ENCODE data around the gene CASZ1.

CASZ1 gene

DNA sequence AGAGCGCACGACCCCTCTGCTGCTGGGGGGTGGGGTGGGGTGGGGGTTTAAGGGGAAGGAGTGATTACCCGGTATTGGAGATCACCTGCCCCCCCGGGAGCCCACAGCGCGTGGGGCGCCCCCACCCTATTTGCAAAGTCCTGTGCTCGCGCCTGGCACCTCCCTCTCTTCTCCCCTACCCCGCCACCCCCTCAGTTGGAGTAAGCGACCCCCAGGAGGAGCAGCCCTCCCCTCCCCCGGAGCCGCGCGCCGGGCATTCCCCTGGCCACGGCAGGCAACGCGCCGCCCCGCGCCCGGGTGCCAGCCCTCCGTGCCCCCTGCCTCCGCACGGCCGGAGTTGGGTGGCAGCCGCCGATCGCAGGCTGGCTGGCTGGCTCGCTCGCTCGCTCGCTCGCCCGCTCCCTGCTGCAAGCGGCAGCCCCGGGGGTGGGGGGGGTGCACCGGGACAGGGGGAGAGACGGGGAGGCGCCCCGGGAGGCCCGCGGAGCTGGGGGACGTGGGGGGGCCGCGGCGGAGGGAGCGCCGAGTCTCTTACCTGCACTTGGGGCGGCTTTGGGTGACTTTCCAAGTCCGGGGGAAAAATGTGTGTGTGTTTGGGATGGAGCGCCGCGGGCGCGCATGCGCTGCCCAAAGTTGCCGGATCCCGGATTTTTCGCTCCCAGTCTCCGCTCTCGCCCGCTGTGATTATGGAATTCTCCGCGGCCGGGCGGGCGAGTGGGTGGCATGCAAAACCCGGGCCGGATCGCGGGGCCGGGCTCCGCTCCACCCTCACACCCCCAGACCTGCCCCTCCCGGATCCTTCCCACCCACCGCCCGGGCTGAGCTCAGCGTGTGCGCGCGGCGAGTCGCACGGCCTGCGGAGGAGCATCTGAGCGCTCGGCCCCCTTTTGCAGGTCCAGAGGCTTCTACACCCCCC, at the start of gene CASZ1:
TSS of gene CASZ1 (minus strand) at position 618 of the 916 bp plus-strand sequence. CDS start 102,757 bp downstream, outside the sequence.
- no peak for DNase-seq

- no peak for DNase-seq
Observed at GRCh38 chr1:10843697-10844096, 47.3 kb upstream of the CASZ1 start.

DNA sequence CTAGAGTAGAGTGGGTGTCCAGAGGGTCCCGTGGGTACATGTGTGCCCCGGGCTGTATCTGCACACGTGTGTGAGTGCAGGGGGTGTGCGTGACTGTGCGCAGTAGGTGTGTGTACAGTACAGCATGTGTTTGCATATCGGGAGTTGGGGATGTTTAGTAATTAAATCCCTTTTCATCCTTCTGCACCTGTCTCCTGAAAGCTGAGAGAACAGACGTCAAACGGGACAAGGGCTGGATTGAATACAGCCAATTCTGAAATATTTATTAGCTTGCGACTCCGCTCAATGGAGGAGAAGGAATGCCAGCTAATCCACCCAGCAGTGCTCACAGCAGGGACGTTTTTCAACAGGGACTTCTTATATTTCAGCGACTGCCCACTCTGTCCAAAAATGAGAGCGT, 44.7 kb upstream of the CASZ1 start:
- no peak for DNase-seq

- no peak for DNase-seq
Observed at GRCh38 chr1:10839188-10839770, 42.8 kb upstream of the CASZ1 start.

GRCh38 chr1:10838541-10838940, 42.1 kb upstream of the CASZ1 start:
- DNase-seq: no peak

DNA sequence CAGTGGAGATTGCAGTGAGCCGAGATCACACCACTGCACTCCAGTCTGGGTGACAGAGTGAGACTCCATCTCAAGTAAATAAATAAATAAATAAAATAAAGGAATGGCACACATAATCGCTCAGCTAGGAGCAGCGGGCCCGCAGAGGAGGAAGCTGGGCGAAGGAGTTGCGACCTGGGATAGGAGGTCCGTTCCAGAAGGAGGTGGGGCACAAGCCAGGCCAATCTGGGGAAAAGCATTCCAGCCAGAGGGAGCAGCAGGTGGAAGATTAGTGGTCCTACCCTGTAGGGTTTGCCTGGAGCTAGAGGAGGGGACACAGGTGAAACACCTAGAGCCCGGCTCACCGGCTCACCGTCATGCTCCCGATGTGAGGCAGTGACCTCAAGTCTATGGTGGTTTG, 40.3 kb upstream of the CASZ1 start:
- no peak for DNase-seq

- no peak for DNase-seq
Observed at GRCh38 chr1:10835822-10836421, 39.5 kb upstream of the CASZ1 start.

DNA sequence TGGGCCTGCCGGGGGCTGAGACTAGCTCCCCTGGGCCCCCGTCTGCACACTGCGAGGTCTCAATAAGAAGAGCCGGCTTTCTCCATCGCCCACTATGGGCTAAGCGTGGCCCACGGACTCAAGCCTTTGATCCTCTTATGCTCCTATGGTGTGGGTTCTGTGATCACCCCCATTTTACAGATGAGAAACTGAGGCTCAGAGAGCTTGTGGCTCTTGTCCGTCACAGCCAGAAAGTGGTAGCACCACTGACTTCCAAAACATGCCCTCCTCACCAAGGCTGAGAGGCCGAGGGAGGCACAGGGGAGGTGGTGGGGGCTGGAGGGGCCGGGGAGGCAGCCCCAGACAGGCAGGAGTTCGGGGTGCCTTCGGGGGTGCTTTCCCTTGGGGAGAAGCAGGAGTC, 39.0 kb upstream of the CASZ1 start:
- DNase-seq: no peak

- no peak for DNase-seq
Observed at GRCh38 chr1:10834770-10835412, 38.4 kb upstream of the CASZ1 start.

GRCh38 chr1:10833630-10834557, 37.4 kb upstream of the CASZ1 start:
- no peak for DNase-seq

- no peak for DNase-seq
Observed at GRCh38 chr1:10832703-10833102, 36.3 kb upstream of the CASZ1 start.

GRCh38 chr1:10830961-10831668, 34.7 kb upstream of the CASZ1 start:
- DNase-seq: no peak

DNA sequence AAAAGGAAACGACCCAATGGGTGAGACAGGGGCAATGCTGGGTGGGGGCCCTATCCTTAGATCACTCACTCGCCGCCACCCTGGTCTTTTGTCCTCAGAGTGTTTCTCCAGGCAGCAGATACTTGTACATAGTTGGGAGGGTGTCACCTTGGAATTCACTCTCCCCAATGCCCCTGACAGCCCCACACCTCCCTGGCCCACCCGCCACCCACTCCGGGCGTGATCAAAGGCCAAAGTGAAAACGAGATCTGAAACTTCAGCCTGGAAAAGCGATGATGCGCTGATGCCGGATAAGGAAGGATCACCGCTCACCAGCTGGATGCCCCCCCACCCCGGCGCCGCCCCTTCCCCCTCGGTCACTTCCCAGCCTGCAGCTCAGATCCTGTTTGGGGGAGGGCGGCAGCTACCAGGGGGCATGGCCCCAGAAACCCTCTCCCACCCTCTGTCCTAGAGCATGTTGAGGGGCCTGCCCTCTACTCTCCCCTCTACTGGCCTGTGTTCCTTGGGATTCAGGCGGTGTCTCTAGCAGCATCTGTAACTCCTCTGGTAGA, 33.6 kb upstream of the CASZ1 start:
- no peak for DNase-seq

GRCh38 chr1:10829067-10829818, 32.8 kb upstream of the CASZ1 start:
- DNase-seq: no peak

DNA sequence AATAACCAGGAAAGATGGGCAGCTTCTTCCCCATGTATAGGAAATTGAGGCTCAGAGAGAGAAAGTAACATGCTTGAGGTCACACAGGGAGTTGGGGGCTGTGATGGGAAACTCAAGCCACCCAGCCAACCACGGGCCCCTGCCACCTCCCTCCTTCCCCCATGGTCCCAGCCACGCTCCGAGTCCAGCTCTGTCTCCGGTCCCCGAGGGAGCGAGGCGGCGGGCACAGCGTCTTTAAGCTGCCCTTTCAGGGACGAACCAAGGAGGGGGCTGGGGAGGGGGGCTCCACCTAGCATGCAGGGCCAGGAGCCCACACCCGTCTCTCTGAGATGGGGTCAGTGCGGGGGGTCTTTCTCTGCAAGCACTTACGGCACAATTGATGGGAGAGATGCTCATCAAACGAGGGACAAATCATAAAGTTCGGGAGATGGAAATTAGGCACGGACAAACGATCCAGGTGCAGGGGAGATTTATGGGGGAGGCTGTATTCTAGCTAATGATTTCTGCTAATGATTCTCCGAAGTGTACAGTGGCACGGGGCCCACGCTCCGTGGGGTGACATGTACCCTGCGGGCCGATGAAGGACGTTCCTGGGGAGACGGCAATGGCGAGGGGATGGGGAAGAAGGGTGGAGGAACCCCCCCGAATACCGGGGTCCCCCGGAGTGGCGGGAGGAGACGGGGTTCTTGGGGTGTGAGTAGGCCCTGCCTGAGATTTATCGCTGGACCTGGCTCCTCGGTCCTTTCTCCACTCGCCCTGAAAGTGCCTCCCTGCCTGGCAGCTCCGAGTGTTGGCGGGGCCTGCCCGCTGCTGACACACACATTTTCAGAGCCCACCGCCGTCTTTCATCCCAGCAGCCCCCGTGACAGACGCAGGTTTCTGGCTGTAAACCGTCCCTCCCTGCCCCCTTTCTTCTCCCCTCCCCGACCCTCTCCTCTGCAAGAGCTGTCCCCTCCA, 31.2 kb upstream of the CASZ1 start:
- DNase-seq: no peak

- DNase-seq: no peak
Observed at GRCh38 chr1:10825592-10825991, 29.1 kb upstream of the CASZ1 start.

GRCh38 chr1:10824821-10825540, 28.5 kb upstream of the CASZ1 start:
- no peak for DNase-seq

DNA sequence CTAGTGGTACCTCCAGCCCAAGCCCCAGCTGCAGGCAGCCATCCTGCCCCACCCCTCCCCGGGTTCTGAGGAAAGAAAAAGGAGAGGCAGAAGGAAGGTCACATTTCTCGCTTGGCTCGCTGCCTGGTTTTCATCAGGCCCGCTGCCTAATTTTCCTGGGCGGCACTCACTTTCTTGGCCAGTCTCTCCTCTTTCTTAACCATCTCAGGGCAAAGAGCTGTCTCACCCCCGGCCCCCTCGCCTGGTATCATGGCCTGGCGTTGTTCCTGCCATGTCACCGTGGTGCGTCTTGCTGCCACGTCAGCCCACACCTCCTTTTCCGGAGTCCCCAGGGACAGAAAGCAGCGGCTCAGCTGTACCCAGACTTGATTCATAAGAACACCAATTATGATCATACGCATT, 26.6 kb upstream of the CASZ1 start:
- DNase-seq: no peak

GRCh38 chr1:10821388-10821787, 24.9 kb upstream of the CASZ1 start:
- DNase-seq: no peak
